Activated CD4-positive, CD25-positive, alpha-beta regulatory T cell treated with anti-CD3 and anti-CD28 coated beads, Interleukin-2, amount 50 U/mL, for 16 hours (primary cell): Measurements from ENCODE around the gene LUC7L.

ENCODE experiments used
- DNase-seq: peaks from one replicate; pipeline ENCODE4 v3.0.0-alpha.2; 2020; ENCODE audit warnings: low read depth, low spot score

The LUC7L gene

GRCh38 chr16:143456-143855 is 85.8 kb downstream of the LUC7L start:
- DNase-seq = no peak

GRCh38 chr16:143047-143446 is 86.2 kb downstream of the LUC7L start:
- DNase-seq = no peak

- no peak for DNase-seq
These were observed 86.8 kb downstream of the LUC7L start for GRCh38 chr16:142405-142967.

- DNase-seq = no peak
These were observed 88.9 kb downstream of the LUC7L start for GRCh38 chr16:140175-140857.
